K562 (cell line): ENCODE measurements around the gene CNOT10. TPM values are rescaled to one million over a fixed set of nuclear protein-coding genes. Genes with fewer than 3 reads are reported as not detected.
"Not testable (repeated sequence)": the region's sequence is repeated elsewhere in the genome, so short reads cannot be mapped to it uniquely, and the experiment has no call there.

ENCODE experiments used
- ATAC-seq: fragments of 200-7000 bp; cut with Tn5 transposase; 3 replicates; pipeline ENCODE4 v1.9.1; 2020; ENCODE audit warnings: moderate library complexity
- BruUV-seq: library from RNA; stranded (reverse); fragments of 400-500 nt; replicated peaks from 2 replicates; lab custom pipeline; 2021; lab: Mats Ljungman, UMichigan
- CTCF ChIA-PET: fragments of 300-600 bp; formaldehyde crosslinking; extraction: SDS; loops from one replicate; lab custom pipeline; 2021; ENCODE audit warnings: low intra/inter-chr PET ratio; lab: Yijun Ruan, JAX
- POLR2A ChIA-PET: fragments of 300-600, 350-650 bp; sonication (Branson Sonifier 250); formaldehyde crosslinking; extraction: SDS; loops from one replicate; lab custom pipeline; 2021; ENCODE audit warnings: antibody characterized with exemption, inconsistent platforms; lab: Yijun Ruan, JAX
- DNase-seq, 4 experiments: peaks; one replicate each; pipeline versions ENCODE4 v3.0.0 to v3.0.0-alpha.2; 2011 to 2018; ENCODE audit warnings: low spot score in 3 of 4, mixed read lengths in 3 of 4; ENCODE audit errors: extremely low read depth in 1 of 4
- FAIRE-seq: peaks from 2 replicates; lab custom pipeline; 2011; peaks lifted over from hg19 to GRCh38; lab: Jason Lieb, UNC
- H2AFZ ChIP-seq: 2 replicates; pipeline ENCODE4 v1.6.0; 2011; ENCODE audit warnings: low read depth, low read length, control low read depth, inconsistent platforms
- H3K27ac ChIP-seq: fragments of 200-600 bp; 3 replicates; pipeline ENCODE4 v1.8.0; 2011; ENCODE audit warnings: low read depth, mild to moderate bottlenecking, control low read depth, inconsistent platforms, low read length, moderate library complexity, mixed read lengths; ENCODE audit errors: extremely low read depth
- H3K27me3 ChIP-seq, 2 experiments: fragments of 300-600 bp in 1 of 2; 2 replicates in 1 of 2; 3 replicates in 1 of 2; pipeline versions ENCODE4 v1.6.0 to v1.8.0; 2011; ENCODE audit warnings: inconsistent platforms in 2 of 2, low read length in 2 of 2, mild to moderate bottlenecking in 1 of 2, mixed read lengths in 1 of 2, moderate library complexity in 1 of 2; ENCODE audit not compliant: control insufficient read depth in 2 of 2, insufficient read depth in 2 of 2
- H3K36me3 ChIP-seq: fragments of 300-600 bp; 3 replicates; pipeline ENCODE4 v1.8.0; 2011; ENCODE audit warnings: mild to moderate bottlenecking, low read length, inconsistent platforms; ENCODE audit not compliant: control insufficient read depth, insufficient read depth
- H3K4me1 ChIP-seq, 2 experiments: fragments of 200-600 bp in 1 of 2; replicated peaks in 1 of 2; 2 replicates in 1 of 2; 3 replicates in 1 of 2; pipeline versions ENCODE4 v1.5.1 to v1.8.0; 2011; ENCODE audit warnings: inconsistent platforms in 2 of 2, low read length in 2 of 2, mild to moderate bottlenecking in 1 of 2, mixed read lengths in 1 of 2, moderate library complexity in 1 of 2; ENCODE audit not compliant: control insufficient read depth in 2 of 2, insufficient read depth in 2 of 2
- H3K4me2 ChIP-seq: 2 replicates; pipeline ENCODE4 v1.6.1; 2011; ENCODE audit warnings: low read length, control low read depth, inconsistent platforms, mixed read lengths; ENCODE audit not compliant: insufficient read depth
- H3K4me3 ChIP-seq: fragments of 200-600 bp; sonication (generic), shearing (Covaris generic); 2 replicates; pipeline ENCODE4 v1.5.1; 2016; ENCODE audit warnings: control low read depth, inconsistent platforms
- H3K79me2 ChIP-seq: fragments of 200-600 bp; 3 replicates; pipeline ENCODE4 v1.8.0; 2011; ENCODE audit warnings: low read length, inconsistent platforms; ENCODE audit not compliant: control insufficient read depth, insufficient read depth
- H3K9ac ChIP-seq, 2 experiments: 2 replicates each; pipeline versions ENCODE4 v1.6.0 to v1.6.1; 2011; ENCODE audit warnings: low read depth in 2 of 2, low read length in 2 of 2, control low read depth in 1 of 2, inconsistent platforms in 1 of 2, mild to moderate bottlenecking in 1 of 2, mixed read lengths in 1 of 2; ENCODE audit not compliant: insufficient read depth in 1 of 2
- H3K9me1 ChIP-seq: one replicate; pipeline ENCODE4 v1.6.0; 2011; ENCODE audit warnings: inconsistent platforms, mild to moderate bottlenecking, low read length, moderate library complexity; ENCODE audit not compliant: control insufficient read depth, insufficient read depth
- H3K9me3 ChIP-seq: replicated peaks from 2 replicates; pipeline ENCODE4 v1.5.1; 2011; ENCODE audit warnings: low read depth, low read length, inconsistent platforms; ENCODE audit not compliant: control insufficient read depth, insufficient read depth
- H4K20me1 ChIP-seq: replicated peaks from 2 replicates; pipeline ENCODE4 v1.6.1; 2011; ENCODE audit warnings: low read length, inconsistent platforms, mixed read lengths; ENCODE audit not compliant: control insufficient read depth, insufficient read depth
- ZNF239 ChIP-seq: fragments of 250-450 bp; sonication (Bioruptor Pico); IDR thresholded peaks from 2 replicates; pipeline ENCODE4 v1.4.0; 2020; ENCODE audit warnings: mild to moderate bottlenecking
- WGBS: fragments of 100-300 bp; shearing (Covaris generic); methylation state at CpG from one replicate; pipeline ENCODE4 v1.1.6; 2016; ENCODE audit warnings: low coverage, mixed read lengths; ENCODE audit not compliant: insufficient coverage; ENCODE audit errors: missing lambda C conversion rate; 5-methylcytosine and 5-hydroxymethylcytosine counted together
- in situ Hi-C: fragments of 300-500 bp; cut with MboI; formaldehyde crosslinking; loops from 4 replicates; pipeline ENCODE4 v1.15.0; 2018; ENCODE audit warnings: inconsistent platforms, mixed read lengths
- intact Hi-C: fragments of 100-400 bp; cut with micrococcal nuclease; formaldehyde crosslinking; loops from 2 replicates; pipeline ENCODE4 v1.14.2; 2022
- polyA plus RNA-seq, 8 experiments: library from polyadenylated mRNA; depleted of rRNA in 4 of 8; stranded (reverse) in 5 of 8; unstranded in 3 of 8; fragments of >200 nt; fragmentation: Nextera tagmentation in 2 of 8; fragmentation: Illumina TruSeq in 1 of 8; extraction: Ambion mirVana in 2 of 8; extraction: Trizol in 1 of 8; gene quantifications; 2 replicates each; pipeline versions ENCODE4 v1.2.1 to v1.2.3, GENCODE V29; 2011 to 2014; ENCODE audit warnings: inconsistent platforms in 1 of 8, missing spikeins in 1 of 8
- total RNA-seq, 7 experiments: library from RNA; depleted of rRNA in 6 of 7; stranded (reverse); fragments of >200 nt in 6 of 7; fragmentation: Illumina TruSeq in 2 of 7; extraction: Trizol in 2 of 7; gene quantifications; 2 replicates each; pipeline versions ENCODE4 v1.2.1 to v1.2.3, GENCODE V29; 2011 to 2021; ENCODE audit warnings: low replicate concordance in 1 of 7
- TF ChIP-seq, protein P1 (sequence below): IDR thresholded peaks from 3 replicates; pipeline ENCODE4 v1.6.1; 2011; ENCODE audit warnings: borderline replicate concordance, mild to moderate bottlenecking, moderate library complexity; ENCODE audit not compliant: insufficient read length; ENCODE audit errors: extremely low read depth
- TF ChIP-seq, protein P2 (sequence below): fragments of 450-650 bp; IDR thresholded peaks from 2 replicates; pipeline ENCODE4 v1.6.1; 2018; ENCODE audit warnings: mild to moderate bottlenecking, low read depth; ENCODE audit not compliant: partially characterized antibody

CNOT10 gene
- total and polyA plus RNA-seq, 9 of the 15 experiments (the other 6 are each of a cell fraction or from before 2014, with no cell fraction given) = 35.7 to 114 (median 81.9) TPM

DNA sequence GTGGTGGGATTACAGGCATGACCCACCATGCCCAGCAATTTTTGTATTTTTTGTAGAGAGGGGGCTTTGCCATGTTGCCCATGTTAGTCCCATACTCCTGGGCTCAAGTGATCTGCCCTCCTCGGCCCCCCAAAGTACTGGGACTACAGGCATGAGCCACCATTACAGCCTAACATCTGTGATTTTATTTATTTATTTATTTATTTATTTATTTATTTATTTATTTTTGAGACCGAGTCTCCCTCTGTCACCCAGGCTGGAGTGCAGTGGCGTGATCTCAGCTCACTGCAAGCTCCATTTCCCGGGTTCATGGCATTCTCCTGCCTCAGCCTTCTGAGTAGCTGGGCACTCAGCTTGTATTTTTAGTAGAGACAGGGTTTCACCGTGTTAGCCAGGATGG is 116.5 kb downstream of the CNOT10 start:
- CTCF ChIA-PET, FAIRE-seq, BruUV-seq, H3K4me1 ChIP-seq, H3K36me3 ChIP-seq, H3K9me1 ChIP-seq, H3K9ac ChIP-seq, intact Hi-C loops, in situ Hi-C loops, H3K9me3 ChIP-seq, H3K4me2 ChIP-seq, DNase-seq, ATAC-seq, H3K4me3 ChIP-seq, H3K27ac ChIP-seq, H3K79me2 ChIP-seq, H4K20me1 ChIP-seq, H2AFZ ChIP-seq: not testable (repeated sequence)
- POLR2A ChIA-PET = interaction anchor here (0.6 kb wide), 1 partner anchor 126 kb away, joined by 3 read pairs; no protein-coding TSS in a partner anchor
- H3K27me3 ChIP-seq = peaks cover 16 to 28% of the 10 kb centered on the region in 2 experiments; a peak in 4 of 5 replicates
- WGBS = 9% methylated on average over 5 of the region's 5 CpGs

DNA sequence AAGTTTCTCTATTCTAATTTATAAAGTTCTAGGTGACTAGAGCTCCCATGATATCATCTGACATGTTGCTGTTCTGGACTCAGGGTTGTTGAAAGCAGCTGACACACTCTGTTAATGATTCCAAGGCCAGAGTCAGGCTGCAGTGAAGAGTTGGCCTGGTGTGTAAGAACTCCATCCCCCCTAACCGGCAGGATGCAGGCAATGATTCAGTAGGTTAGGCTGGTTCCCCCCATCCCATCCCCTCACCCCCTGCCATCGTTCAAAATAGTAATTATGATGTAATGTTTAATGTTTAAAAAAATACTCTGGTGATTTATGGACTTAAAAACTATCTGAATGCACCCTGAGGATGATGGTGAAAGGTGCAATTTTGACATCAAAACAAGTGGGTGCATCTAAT is 128.2 kb downstream of the CNOT10 start:
- Histone ChIP-seq H3K4me2 (no peak overlapping the region), H3K4me1 (peaks cover 0 to 7% of the 10 kb centered on the region in 2 experiments; a peak in 2 of 5 replicates), H3K36me3 (no peaks in the 10 kb centered on the region), H3K79me2 (no peaks in the 10 kb centered on the region), H3K27ac (no peak overlapping the region), H3K27me3 (peaks cover 13 to 28% of the 10 kb centered on the region in 2 experiments), H3K9me1 (no peaks in the 10 kb centered on the region), H2AFZ (no peak overlapping the region), H4K20me1 (no peaks in the 10 kb centered on the region), H3K4me3 (no peak overlapping the region), H3K9me3 (no peaks in the 10 kb centered on the region), H3K9ac (no peak overlapping the region)
- in situ Hi-C loops (no loop called here), intact Hi-C loops (no loop called here)
- ChIA-PET POLR2A (interaction anchor here (1.2 to 1.7 kb wide), 4 partner anchors 8 to 29 kb away, joined by 3 to 4 read pairs (median 4); no protein-coding TSS in a partner anchor), CTCF (interaction anchor here (0.6 kb wide), 1 partner anchor 364 kb away, joined by 3 read pairs; no protein-coding TSS in a partner anchor)
- FAIRE-seq (no peak), DNase-seq (no peak), ATAC-seq (peak; percentile 57; the same call in 1 of the 3 replicates)
- no TSS peak for BruUV-seq
- 0% methylated on average over 2 of the region's 2 CpGs for WGBS
- TF ChIP-seq, protein P1, sequence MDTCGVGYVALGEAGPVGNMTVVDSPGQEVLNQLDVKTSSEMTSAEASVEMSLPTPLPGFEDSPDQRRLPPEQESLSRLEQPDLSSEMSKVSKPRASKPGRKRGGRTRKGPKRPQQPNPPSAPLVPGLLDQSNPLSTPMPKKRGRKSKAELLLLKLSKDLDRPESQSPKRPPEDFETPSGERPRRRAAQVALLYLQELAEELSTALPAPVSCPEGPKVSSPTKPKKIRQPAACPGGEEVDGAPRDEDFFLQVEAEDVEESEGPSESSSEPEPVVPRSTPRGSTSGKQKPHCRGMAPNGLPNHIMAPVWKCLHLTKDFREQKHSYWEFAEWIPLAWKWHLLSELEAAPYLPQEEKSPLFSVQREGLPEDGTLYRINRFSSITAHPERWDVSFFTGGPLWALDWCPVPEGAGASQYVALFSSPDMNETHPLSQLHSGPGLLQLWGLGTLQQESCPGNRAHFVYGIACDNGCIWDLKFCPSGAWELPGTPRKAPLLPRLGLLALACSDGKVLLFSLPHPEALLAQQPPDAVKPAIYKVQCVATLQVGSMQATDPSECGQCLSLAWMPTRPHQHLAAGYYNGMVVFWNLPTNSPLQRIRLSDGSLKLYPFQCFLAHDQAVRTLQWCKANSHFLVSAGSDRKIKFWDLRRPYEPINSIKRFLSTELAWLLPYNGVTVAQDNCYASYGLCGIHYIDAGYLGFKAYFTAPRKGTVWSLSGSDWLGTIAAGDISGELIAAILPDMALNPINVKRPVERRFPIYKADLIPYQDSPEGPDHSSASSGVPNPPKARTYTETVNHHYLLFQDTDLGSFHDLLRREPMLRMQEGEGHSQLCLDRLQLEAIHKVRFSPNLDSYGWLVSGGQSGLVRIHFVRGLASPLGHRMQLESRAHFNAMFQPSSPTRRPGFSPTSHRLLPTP = no peak
- TF ChIP-seq, protein P2, sequence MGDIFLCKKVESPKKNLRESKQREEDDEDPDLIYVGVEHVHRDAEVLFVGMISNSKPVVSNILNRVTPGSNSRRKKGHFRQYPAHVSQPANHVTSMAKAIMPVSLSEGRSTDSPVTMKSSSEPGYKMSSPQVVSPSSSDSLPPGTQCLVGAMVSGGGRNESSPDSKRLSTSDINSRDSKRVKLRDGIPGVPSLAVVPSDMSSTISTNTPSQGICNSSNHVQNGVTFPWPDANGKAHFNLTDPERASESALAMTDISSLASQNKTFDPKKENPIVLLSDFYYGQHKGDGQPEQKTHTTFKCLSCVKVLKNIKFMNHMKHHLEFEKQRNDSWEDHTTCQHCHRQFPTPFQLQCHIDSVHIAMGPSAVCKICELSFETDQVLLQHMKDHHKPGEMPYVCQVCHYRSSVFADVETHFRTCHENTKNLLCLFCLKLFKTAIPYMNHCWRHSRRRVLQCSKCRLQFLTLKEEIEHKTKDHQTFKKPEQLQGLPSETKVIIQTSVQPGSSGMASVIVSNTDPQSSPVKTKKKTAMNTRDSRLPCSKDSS = no peak
- no peak for TF ChIP-seq ZNF239 (CRISPR knock-in tag)
